T follicular helper cell (primary cell): ENCODE measurements around the gene ERN1.

Experiments
- DNase-seq: peaks from one replicate; pipeline ENCODE4 v3.0.0-alpha.2; 2020; ENCODE audit warnings: low read depth

ERN1 gene

DNA sequence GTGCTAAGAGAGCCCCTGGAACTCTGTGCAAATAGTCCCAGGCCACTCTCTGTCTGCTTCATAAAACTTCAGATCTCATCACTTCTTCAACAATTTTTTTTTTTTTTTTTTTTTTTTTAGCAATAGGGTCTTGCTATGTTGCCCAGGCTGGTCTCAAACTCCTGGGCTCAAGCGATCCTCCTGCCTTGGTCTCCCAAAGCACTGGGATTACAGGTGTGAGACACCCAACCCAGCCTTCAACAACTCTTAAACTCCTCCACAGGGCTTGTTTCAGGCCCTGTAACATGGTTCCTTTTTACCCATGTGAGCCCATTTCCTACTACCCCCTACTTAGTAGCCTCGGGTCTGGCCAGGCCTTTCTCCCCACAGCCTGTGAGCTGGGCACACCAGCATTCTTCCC lies 70.2 kb downstream of the ERN1 start:
- DNase-seq, result no peak

DNA sequence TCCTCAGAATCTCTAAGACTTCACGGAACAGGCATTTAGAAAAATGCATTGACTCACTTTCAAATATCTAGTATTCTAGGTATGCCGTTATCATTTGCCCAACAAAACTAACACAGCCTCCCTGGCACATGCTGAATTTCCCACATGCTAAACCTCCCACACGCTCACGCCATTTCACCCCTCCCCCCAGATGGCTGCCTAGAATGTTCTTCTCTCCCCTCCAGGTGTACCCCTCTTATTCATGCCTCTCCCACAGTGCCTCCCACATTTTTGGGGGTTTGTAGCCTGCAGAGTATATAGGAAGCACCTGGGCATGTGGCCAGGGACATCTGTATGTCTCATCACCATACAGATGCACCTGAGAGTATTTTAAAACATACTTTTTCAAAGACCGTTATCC lies 71.3 kb downstream of the ERN1 start:
- no peak for DNase-seq

DNA sequence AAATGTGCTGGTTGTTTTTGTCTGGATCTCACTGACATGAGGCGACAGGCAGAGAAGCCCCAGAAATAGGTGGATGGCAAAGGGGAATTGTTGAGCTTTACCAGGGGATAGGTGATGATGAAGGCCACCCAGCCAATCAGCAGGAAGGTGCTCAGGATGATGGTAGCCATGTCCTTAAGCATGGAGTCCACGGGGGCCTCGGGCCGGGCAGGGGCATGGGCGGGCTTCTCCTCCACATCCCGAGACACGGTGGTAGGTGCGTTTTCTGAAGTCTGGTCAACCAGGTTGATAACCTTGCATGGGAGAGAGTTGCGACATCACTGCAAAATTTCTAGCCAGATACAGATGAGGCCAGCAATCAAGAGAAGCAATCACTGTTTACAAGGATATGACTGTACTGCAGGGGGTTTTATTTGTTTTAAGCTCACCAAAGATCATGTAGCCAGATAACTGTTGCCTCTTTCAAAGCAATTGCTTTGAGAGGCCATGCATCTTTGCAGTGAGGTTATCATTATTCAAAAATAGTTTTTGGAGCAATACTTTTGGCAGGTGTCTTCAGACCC lies 72.2 kb downstream of the ERN1 start:
- no peak for DNase-seq

DNA sequence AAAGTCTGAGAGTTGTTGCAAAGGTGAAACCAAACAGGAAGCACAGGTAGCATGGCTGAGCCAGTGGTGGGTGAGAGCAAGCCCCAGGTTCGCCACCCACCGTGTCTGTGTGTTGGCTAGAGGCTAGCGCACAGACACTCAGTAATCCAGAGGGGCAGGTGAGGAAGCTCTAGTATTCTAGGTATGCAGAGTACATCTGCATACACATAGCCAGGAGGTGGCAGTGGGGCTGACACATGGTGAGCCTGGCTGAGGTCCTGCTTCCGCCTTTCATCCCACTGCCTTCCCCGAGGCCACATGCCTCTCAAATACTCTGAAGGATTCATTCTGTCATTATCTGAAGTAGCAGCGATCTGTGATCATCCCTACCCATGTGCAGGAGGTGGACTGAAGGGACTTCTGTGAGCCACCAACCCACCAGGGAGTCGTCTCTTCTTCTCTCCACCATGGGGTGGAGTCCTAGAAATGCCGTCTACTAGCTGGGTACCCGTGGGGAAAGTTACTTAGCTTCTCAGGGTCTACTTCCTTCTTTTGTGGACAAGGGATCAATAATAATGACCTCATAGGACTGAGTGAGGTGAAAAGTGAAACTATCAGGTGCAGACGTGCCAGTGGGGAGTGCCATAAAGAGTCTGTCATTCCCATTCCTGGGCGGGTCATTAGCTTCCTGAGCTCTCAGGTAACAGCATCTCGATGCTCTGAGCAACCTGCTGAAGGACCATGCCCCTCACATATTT lies 73.5 kb downstream of the ERN1 start:
- no peak for DNase-seq

DNA sequence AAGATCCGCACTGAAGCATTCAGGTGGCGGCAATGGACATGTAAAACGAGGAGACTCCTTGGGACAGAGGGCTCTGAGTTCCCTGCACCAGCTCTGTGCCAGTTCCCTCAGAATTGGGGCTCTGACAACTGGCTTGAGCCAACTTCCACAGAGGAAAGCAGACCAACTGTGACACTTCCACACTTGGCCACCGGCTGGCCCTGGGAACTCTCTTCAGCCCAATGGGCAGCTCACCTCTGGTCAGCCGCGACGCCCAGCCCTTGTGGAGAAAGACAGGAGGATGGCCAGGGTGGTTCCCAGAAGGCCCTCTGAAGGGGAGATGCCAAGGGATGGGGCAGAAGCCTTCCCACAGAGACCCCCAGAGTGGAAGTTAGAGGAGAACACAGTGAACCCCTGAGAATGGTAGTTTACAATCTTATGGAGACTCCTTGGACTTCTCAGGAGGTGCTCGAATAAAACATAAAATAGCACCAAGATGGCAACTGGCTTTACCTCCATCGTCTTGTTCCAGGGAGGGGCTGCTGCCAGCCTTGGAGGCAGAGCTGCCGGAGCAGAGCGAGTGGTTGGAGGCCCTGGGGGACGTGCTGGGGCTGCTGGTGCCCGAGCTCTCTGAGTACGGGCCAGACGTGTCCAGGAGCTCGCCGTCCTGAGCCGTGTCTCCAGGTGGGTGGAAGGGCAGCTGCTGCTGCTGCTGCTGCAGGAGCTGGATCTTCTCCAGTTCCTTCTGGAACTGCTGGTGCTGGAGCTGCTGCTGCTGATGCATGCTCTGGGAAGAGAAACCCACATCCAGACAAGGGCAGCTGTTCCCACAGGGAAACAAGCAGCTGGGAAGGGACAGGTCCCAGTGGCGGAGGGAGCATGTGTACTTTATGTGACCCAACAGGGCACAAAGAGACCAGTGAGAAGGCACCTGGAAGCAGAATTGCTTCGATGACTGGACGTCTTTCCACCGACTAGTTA lies 74.5 kb downstream of the ERN1 start:
- DNase-seq, result no peak

GRCh38 chr17:64054304-64054703 lies 75.6 kb downstream of the ERN1 start:
- DNase-seq, result no peak

DNA sequence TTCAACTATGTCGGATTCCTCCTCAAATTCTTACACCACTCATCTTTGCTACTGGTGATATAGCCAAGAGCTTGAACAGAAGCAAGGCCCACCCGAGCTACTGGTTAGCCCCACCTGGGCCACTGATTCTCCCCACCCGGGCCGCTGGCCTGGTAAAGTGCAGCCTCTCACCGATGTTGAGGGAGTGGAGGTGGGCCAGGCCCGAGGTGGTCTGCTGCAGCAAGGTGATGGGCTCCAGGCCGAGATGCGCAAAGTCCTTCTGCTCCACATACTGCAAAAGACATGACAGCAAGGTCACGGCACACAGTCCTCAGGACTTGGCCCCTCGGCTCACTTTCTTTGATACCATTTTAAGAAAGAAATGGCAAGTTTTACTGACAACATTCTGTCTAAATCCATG lies 76.8 kb downstream of the ERN1 start:
- no peak for DNase-seq

- no peak for DNase-seq
Measured at GRCh38 chr17:64051153-64051552, 78.8 kb downstream of the ERN1 start.

- DNase-seq, result no peak
Measured at GRCh38 chr17:64048805-64049204, 81.1 kb downstream of the ERN1 start.

- DNase-seq, result no peak
Measured at GRCh38 chr17:64045176-64045575, 84.8 kb downstream of the ERN1 start.

DNA sequence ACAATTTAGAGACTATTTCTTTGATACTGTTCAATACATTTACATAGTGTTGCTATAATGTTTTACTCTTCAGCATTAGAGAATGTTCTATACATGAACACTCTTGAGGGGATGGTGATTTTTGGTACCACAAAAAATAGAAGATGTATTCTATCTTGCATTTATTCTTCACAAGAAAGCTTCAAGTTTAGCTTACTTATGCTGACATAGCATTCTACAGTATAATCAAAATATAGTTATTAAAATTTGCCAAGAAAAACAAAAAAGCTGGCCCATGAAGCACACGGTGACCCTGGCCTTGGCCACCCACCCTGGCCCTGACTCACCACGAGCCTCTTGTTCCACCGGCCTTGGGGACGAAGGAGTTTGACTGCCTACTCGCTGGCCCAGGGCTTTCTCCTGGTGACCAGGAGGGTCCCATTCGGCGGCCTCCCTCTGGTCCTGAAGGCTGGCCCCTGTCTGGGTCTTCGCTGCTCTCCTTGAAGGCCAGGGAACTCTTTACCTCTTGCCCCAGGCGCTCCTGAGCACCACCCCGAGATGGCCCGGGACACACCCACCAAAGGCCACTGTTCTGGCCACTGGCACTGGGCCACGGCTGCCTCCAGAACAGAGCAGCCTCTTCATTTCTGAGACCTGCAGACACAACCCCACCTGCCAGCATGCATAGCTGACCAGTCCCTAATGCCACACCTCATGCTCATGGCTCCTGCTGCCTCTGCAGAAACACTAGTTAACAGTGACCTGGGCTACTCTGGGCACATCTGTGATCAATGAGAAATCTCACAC lies 87.1 kb downstream of the ERN1 start:
- no peak for DNase-seq

GRCh38 chr17:64041912-64042311 lies 88.0 kb downstream of the ERN1 start:
- DNase-seq, result no peak

DNA sequence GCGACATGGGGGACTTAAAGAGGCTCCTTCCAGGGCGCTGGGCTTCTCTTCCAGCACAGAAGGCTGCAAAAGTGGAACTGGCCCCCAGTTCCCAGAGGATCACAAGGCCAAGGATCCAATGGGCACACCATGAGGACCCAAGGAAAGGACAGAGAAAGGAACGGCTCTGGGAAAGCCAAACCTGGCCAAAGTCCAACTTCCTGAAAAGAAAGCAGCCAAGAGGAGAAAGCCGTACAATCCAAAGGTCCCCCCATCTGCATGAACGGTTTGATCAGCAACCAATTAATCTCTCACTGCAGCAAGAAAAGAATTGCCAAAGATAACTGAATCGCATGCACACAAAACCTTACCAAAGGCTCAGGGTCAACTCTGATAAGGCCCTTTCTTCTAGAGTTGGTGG lies 89.7 kb downstream of the ERN1 start:
- no peak for DNase-seq

DNA sequence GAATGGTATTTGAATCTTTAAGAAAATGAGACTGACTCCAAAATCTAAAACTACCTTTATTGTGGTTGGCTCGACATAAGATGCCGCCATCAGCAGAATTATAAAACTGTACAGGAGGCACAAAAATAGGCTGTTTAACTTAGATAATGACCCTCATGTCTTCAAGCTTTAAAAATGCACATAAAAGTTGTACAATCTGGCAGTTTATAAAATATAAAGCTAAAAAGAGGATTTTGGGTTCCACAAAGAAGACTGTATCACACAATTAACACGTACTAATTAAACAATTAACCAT lies 90.9 kb downstream of the ERN1 start:
- DNase-seq, result no peak

DNA sequence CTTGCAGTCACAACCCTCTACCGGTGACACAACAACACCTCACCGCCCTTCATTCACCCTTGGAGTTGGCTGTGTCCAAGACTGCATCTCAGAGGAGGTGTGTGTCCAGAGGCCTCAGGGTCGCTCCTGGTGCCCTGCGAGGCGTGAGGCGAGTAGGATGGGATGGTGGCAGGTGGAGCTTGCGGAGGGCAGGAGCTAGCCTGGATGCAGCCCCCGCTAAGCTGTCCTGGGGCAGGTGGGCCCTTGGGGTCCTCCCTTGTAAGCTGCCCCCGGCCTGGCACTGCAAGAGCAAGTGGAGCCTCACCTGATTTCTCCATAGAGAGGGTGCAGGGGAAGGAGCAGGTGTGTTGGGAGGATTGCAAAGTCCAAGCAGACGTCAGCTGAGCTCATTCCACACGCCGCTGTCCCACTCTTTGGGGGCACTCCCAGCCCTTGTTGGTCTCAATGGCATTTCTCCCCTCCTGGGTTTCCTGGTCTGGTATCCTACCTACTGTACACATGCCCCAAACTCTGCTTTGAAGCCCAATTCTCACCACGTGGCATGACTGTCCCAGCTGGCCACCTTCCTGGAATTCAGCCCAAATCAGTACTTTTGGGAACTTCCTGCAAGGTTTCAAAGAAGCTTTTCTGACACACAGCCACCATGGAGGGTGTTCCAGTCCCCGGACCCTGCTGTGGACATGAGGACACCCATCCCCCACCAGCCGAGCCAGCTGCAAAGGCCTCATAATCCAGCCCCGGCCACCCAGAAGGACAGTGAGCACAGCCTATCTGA lies 91.4 kb downstream of the ERN1 start:
- no peak for DNase-seq

GRCh38 chr17:64037802-64038201 lies 92.1 kb downstream of the ERN1 start:
- DNase-seq, result no peak

DNA sequence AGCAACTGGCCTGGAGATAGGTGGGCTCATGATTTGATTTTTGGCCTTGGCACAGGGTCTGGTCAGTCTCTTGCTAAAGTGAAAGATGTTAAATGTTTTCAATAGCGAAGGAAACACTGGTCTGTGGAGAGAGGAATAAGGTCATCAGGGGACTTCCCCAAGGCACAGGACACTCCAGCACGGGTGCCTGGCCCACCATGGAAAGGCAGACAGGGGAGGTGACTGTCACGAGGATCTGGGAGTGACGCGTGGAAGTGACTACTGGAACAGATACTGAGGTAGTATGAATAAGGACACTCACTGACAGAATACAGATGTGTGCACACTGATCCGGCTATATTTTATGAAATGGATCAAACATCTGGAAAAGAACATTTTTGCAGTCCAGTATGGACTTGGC lies 92.8 kb downstream of the ERN1 start:
- DNase-seq, result no peak

DNA sequence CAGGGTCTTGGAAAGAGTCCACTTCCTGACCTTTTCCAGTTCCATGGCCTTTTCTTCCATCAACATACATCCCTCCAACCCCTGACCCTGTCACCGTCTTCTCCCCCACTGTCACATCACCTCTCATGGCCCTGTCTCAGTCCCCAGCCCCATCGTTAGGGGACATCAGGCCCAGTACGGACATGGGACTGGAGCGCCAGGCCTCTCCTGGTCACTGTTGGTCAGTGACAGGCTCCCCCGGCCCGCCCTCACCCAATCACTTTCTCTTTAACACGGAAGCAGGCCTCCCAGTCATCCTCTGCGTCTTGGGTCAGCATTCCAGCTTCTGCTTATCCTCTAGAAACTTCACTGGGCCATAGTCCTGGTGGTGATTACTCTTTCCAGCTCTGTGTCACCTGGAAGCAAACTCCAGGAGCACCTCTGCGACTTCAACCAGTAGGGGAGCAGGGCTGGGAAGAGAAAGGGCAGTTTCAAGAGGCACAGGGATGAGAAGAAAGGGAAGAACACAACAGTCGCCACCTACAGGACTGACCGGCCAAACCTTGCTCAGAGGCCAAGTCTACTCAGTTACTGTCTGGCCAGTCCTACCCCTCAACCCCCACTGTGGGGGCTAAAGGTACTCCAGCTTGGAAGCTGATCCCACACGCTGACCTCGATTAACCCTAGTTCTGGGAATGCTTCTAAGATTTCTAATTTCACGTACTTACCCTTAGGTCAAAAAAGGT lies 93.6 kb downstream of the ERN1 start:
- no peak for DNase-seq

DNA sequence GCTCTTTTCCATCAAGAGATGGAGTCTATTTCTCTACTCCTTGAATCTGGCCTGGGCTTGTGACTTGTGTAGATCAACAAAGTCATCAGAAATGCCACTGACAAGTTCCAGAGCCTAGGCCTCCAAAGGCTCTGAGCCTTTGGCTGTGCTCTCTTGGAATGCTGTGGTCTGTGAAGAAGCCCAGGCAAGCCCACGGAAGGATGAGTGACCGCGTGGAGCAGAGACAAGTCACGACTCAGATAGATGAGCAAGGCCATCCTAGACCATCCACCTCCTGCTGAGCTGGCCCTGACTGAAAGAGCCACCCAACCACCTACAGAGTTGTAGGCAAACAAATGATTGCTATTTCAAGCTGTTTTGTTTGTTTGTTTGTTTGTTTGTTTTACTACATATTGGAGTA lies 97.9 kb downstream of the ERN1 start:
- DNase-seq, result no peak

- DNase-seq, result peak; percentile 60
Measured at GRCh38 chr17:64028874-64029464, 101.0 kb downstream of the ERN1 start.
